ENCODE results near the gene LYSMD3. TPM values are rescaled to one million over a fixed set of nuclear protein-coding genes. Genes with fewer than 3 reads are reported as not detected.

LYSMD3 gene
- total RNA-seq, 1 donor from 2014 or later: 19.8 TPM

GRCh38 chr5:90558344-90559192 is 29.2 kb upstream of the LYSMD3 start, which contains the start of gene ADGRV1:
TSS of gene ADGRV1 (plus strand) at chr5:90558797. CDS start at chr5:90558896, 99 bp downstream.
- Histone ChIP-seq H3K36me3 (no peaks in the 10 kb centered on the region), H3K27me3 (ENCODE audit: low read depth) (peaks cover 94% of the 10 kb centered on the region), H3K27ac (replicated peaks) (no peak within 1 kb of the TSS), H3K4me1 (peaks cover 15% of the 10 kb centered on the region), H3K4me3 (peak within 1 kb of the TSS; percentile 59), H3K9me3 (replicated peaks) (no peaks in the 10 kb centered on the region)
- intact Hi-C loops (cut with micrococcal nuclease): no loop called here
- TF ChIP-seq CTCF (IDR thresholded peaks at IDR 0.05; ENCODE audit: borderline replicate concordance): no peak
- peak; percentile 16 for DNase-seq

- DNase-seq: no peak
- peak overlapping the region; percentile 59 for H3K4me3 ChIP-seq
- intact Hi-C loops (cut with micrococcal nuclease): no loop called here
- peaks cover 98% of the 10 kb centered on the region for H3K27me3 ChIP-seq (ENCODE audit: low read depth)
- H3K9me3 ChIP-seq (replicated peaks): no peaks in the 10 kb centered on the region
- H3K4me1 ChIP-seq: peaks cover 15% of the 10 kb centered on the region
- H3K36me3 ChIP-seq: no peaks in the 10 kb centered on the region
- no peak overlapping the region for H3K27ac ChIP-seq (replicated peaks)
- TF ChIP-seq CTCF (IDR thresholded peaks at IDR 0.05; ENCODE audit: borderline replicate concordance): no peak
Observed at GRCh38 chr5:90557871-90558270, 28.5 kb upstream of the LYSMD3 start.

GRCh38 chr5:90557391-90557790 is 28.0 kb upstream of the LYSMD3 start:
- peaks cover 96% of the 10 kb centered on the region for H3K27me3 ChIP-seq (ENCODE audit: low read depth)
- H3K27ac ChIP-seq (replicated peaks): no peak overlapping the region
- TF ChIP-seq CTCF (IDR thresholded peaks at IDR 0.05; ENCODE audit: borderline replicate concordance): no peak
- H3K4me3 ChIP-seq: no peak overlapping the region
- H3K36me3 ChIP-seq: no peaks in the 10 kb centered on the region
- H3K4me1 ChIP-seq: peaks cover 15% of the 10 kb centered on the region
- H3K9me3 ChIP-seq (replicated peaks): no peaks in the 10 kb centered on the region
- no peak for DNase-seq
- intact Hi-C loops (cut with micrococcal nuclease): no loop called here

- Histone ChIP-seq H3K4me3 (no peak overlapping the region), H3K36me3 (no peaks in the 10 kb centered on the region), H3K27me3 (ENCODE audit: low read depth) (peaks cover 79% of the 10 kb centered on the region), H3K9me3 (replicated peaks) (no peaks in the 10 kb centered on the region), H3K4me1 (peaks cover 15% of the 10 kb centered on the region), H3K27ac (replicated peaks) (no peak overlapping the region)
- DNase-seq: no peak
- intact Hi-C loops (cut with micrococcal nuclease): no loop called here
- TF ChIP-seq CTCF (IDR thresholded peaks at IDR 0.05; ENCODE audit: borderline replicate concordance): no peak
Observed at GRCh38 chr5:90555666-90556065, 26.3 kb upstream of the LYSMD3 start.

- DNase-seq: no peak
- Histone ChIP-seq H3K4me3 (no peak overlapping the region), H3K9me3 (replicated peaks) (no peaks in the 10 kb centered on the region), H3K27me3 (ENCODE audit: low read depth) (peaks cover 67% of the 10 kb centered on the region), H3K27ac (replicated peaks) (no peak overlapping the region), H3K36me3 (no peaks in the 10 kb centered on the region), H3K4me1 (peaks cover 15% of the 10 kb centered on the region)
- no peak for TF ChIP-seq CTCF (IDR thresholded peaks at IDR 0.05; ENCODE audit: borderline replicate concordance)
- intact Hi-C loops (cut with micrococcal nuclease): no loop called here
Observed at GRCh38 chr5:90554358-90555006, 25.1 kb upstream of the LYSMD3 start.
